GM18498 (cell line): ENCODE data around the gene GABARAPL2.
A peak's percentile ranks its signal among the peaks of the same experiment; 100 is the strongest.

ENCODE experiments used
- ATAC-seq: cut with Tn5 transposase; IDR thresholded peaks from one replicate; pipeline ENCODE4 v1.9.1; 2021; ENCODE audit warnings: mild to moderate bottlenecking, moderate library complexity; ENCODE audit not compliant: unreplicated experiment

Gene GABARAPL2

GRCh38 chr16:75552951-75553350, 13.2 kb upstream of the GABARAPL2 start:
- no peak for ATAC-seq

- peak; percentile 13 for ATAC-seq
Observed at GRCh38 chr16:75555213-75555706, 10.9 kb upstream of the GABARAPL2 start.

- peak; percentile 98 for ATAC-seq
Observed at GRCh38 chr16:75555707-75556430, 10.3 kb upstream of the GABARAPL2 start, which contains the start of gene TMEM231. TMEM231 (minus strand) TSS chr16:75556252; CDS start chr16:75556209, 43 bp downstream.

GRCh38 chr16:75556431-75556950, 9.7 kb upstream of the GABARAPL2 start:
- ATAC-seq: no peak

- no peak for ATAC-seq
Observed at GRCh38 chr16:75558846-75559401, 7.3 kb upstream of the GABARAPL2 start.

- ATAC-seq: no peak
Observed at GRCh38 chr16:75559564-75560372, 6.4 kb upstream of the GABARAPL2 start.

- peak; percentile 9 for ATAC-seq
Observed at GRCh38 chr16:75565640-75566039, 539 bp upstream of the GABARAPL2 start.

GRCh38 chr16:75566758-75567255, 628 bp downstream of the GABARAPL2 start:
- peak; percentile 5 for ATAC-seq

GRCh38 chr16:75567911-75568310, 1.7 kb downstream of the GABARAPL2 start:
- ATAC-seq: no peak

GRCh38 chr16:75570396-75571065, 4.4 kb downstream of the GABARAPL2 start:
- no peak for ATAC-seq

- no peak for ATAC-seq
Observed at GRCh38 chr16:75572864-75573542, 6.8 kb downstream of the GABARAPL2 start.

GRCh38 chr16:75573955-75574354, 7.8 kb downstream of the GABARAPL2 start:
- no peak for ATAC-seq

GRCh38 chr16:75575958-75576357, 9.8 kb downstream of the GABARAPL2 start:
- no peak for ATAC-seq

- peak; percentile 42 for ATAC-seq
Observed at GRCh38 chr16:75576384-75576811, 10.2 kb downstream of the GABARAPL2 start.

- no peak for ATAC-seq
Observed at GRCh38 chr16:75578212-75578611, 12.0 kb downstream of the GABARAPL2 start.

GRCh38 chr16:75578725-75579124, 12.5 kb downstream of the GABARAPL2 start:
- no peak for ATAC-seq

GRCh38 chr16:75579281-75579834, 13.2 kb downstream of the GABARAPL2 start:
- ATAC-seq: no peak

- ATAC-seq: peak; percentile 71
Observed at GRCh38 chr16:75584108-75584507, 17.9 kb downstream of the GABARAPL2 start.

- no peak for ATAC-seq
Observed at GRCh38 chr16:75588716-75589115, 22.5 kb downstream of the GABARAPL2 start.

GRCh38 chr16:75589306-75589705, 23.1 kb downstream of the GABARAPL2 start:
- no peak for ATAC-seq
